DMS53 (cell line): ENCODE data around the gene FCER1A.
"Not testable (repeated sequence)": the region's sequence is repeated elsewhere in the genome, so short reads cannot be mapped to it uniquely, and the experiment has no call there.

Source experiments
- DNase-seq: peaks from one replicate; lab custom pipeline; 2025; lab: John Stamatoyannopoulos, UW

Gene FCER1A

DNA sequence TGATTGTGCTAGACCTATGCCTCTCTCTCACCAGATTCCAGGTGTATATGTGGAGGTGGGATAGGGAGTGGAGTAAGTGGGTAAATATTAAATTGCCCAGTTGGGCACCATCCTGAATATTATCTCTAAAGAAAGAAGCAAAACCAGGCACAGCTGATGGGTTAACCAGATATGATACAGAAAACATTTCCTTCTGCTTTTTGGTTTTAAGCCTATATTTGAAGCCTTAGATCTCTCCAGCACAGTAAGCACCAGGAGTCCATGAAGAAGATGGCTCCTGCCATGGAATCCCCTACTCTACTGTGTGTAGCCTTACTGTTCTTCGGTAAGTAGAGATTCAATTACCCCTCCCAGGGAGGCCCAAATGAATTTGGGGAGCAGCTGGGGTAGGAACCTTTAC is at the start of gene FCER1A:
FCER1A (plus strand) TSS at position 242 of the 400 bp plus-strand sequence; CDS start at position 271, 29 bp downstream.
- DNase-seq: no peak

DNA sequence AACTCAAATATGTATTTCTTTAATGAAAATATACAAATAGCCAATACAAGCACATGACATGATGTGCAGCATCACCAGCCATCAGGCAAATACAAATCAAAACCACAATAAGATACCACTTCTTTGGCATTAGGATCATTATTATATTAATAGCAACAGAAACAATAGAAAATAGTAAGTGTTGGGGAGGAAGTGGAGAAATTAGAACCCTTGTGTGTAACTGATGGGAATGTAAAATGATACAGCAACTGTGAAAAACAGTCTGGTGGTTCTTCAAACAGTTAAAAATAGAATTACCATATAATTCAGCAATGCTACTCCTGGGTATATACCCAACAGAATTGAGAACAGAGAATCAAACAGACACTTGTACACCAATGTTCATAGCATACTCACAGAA is 40.8 kb upstream of the FCER1A start:
- no peak for DNase-seq

DNA sequence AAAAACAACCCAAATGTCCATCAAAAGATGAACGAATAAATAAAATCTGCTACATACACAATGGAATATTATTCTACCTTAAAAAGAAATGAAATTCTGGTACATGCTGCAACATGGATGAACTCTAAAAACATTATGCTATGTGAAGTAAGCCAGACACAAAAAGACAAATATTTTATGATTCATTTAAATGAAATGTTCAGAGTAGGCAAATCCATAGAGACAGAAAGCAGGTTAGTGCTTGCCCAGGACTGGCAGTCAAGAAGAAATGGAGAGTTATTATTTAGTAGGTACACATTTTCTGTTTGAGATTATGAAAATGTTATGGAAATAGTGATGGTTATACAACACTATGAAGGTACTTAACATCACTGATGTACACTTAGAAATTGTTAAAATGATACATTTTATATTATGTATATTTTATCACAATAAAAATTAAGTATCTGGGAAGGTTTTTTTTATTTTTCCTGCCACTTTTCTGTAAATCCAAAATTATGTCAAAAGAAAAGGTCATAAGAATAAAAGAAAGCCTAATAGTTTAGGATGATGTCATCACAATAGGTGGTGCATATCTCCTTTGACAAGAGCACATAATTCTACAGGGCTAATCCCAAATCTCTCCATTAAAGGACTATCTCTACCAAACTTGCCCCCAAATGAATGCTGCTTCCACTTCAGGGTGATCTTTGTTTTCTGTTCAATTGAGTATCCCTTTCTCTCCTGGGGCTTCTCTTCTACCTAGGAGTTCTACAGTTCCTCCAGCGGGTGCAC is 40.2 kb upstream of the FCER1A start:
- no peak for DNase-seq

DNA sequence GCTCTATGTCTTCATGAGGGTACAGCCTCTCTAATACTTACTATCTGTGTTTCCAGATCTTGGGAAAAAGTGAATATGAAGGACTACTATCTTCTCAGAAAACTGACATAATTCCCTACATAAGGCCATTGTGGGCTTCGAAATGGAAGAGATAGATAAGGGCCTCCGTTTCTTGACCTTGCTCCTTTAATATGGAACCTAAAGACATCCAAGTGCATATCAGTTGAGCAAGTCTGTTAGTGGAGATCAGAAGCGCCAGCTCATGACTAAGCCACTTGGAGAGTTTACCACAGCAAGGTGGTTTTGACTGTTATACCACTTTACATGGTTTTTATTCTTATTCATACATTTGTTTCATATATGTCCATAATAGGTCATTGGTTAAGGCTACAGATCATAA is 35.3 kb upstream of the FCER1A start:
- DNase-seq: no peak

DNA sequence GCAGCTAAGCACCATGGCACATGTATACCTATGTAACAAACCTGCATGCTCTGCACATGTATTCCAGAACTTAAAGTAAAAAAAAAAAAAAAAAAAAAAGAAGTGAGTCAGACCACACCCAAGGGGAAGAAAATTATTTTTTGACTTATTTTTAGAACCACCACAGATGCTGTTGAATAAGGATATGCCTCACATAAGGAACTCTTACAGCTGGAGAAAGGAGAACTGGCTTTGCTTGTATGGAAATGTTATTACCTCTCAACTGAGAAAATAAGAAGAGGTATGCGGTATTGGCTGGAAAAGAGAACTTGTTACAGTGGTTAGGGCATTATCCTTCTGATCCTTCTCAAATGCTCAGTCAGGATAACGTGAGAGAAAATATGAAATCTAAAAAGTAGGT is 27.5 kb upstream of the FCER1A start:
- DNase-seq: no peak

DNA sequence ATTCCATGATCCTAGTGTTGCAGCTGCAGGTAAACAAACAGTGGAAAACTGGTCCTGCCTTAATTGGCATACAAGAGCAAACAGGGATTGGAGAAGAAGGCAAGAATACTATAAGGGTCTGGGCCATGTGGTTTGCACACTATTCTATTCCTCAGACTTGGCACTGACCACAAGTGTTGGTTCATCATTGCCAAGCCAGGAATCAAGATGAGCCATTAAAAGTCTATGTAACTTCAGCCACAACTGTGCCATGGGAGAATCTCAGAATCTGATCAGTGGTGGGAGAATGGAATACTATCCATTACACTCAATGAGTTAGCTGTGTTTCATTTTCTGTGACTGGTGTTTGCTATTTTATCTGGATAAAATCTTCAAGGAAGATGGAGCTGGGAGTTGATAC is 26.2 kb upstream of the FCER1A start:
- DNase-seq: no peak

DNA sequence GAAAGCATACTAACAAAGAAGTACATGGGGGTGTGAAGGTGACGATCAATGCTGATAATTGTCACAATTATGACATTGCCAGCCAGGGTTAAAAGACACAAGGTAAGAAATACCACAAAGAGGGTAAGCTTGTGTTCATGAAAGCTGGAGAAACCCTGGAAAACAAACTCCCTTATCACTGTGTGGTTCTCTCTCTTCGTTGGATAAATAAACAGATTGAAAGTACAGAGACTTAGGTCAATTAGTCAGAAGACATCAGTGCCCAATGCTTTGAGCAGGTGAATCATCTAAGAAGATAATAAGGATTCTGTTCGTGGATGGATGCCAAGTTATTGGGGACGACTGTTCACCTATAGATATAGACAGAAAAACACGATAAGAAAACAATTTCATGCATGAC is 22.4 kb upstream of the FCER1A start:
- DNase-seq: peak; percentile 47

DNA sequence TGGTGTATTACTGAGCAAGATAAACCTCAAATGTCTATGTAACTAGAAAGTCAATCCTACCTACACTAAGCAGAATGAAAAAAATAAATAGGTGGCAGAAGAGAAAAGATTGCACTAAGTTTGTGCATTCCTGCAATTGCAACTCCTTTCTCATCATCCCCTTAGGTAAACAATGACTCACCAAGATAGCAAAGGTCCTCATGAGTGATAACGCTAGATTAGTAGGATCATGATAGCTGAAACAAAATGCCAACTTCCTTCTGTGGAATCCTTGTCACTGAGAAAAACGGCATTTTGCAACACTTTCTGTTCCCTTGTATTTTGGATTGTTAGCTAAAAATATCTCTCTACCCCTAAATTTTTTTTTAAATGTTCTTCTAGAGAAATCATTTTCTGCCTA is 20.0 kb upstream of the FCER1A start:
- peak; percentile 61 for DNase-seq

DNA sequence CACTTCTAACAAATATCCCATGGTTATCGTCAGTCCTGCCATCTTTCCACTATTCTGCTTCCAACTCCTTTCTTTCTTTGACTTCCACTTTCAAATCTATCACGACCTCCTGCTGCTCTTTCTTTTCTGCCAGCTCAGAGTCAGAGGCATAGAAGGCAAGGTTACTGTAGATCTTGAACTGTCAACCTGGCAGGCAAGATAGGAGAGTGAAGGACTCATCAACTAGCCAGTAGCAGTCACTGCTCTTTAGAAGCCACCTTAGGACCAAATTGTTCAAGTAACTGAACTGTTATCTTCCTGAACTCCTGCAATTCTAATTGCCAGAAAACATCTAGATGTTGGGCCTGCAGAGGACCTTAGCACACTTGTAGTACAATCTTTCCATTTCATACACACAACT is 13.1 kb upstream of the FCER1A start:
- DNase-seq: no peak

DNA sequence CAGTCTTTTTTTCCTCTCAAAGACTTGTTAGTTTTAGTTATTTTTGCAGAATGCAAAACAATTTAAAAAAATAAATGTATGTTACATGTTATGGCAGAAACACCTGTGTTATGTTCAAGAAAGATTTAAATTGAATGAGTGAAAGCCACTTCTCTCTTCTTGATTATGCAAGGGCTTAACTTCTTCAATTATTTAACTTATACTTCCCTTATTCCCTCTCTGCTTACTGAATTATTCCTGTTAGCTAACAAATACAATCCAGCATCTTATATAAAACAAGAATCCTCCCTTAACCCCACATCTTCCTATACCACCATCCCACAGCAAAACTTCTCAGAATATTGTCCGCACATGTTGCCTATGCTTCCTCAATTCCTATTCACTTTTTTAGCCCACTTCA is 10.7 kb upstream of the FCER1A start:
- no peak for DNase-seq

DNA sequence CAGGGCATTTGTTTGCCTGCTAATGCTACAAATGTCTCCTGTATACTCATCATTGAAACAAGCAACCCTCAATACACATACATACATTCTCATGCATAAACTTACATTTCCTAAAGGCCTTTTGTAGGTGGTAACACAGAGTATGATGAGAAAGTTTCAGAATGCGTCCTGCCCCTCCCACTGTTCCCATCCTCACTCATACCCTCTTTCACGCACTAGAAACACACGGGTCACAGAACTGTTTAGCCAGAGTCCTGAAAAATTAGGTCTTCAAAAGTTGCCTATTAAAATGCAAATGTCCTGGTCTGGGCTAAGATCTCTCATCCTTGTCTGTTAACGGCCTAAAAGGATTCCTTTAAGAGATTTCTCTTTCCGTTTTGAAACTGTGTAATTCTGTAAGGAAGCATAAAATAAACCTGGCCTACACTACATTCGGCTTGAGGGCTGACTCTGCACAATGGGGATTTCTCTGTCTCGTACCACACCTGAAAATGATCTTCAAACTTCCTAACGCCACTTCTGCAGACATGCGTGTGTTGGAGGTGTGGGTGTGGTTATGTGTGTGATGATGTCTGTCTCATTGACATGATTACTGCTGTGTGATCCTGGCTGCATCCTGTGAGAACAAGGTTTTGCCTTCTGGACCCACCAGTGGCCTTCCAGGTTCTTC is 5.3 kb upstream of the FCER1A start:
- no peak for DNase-seq

DNA sequence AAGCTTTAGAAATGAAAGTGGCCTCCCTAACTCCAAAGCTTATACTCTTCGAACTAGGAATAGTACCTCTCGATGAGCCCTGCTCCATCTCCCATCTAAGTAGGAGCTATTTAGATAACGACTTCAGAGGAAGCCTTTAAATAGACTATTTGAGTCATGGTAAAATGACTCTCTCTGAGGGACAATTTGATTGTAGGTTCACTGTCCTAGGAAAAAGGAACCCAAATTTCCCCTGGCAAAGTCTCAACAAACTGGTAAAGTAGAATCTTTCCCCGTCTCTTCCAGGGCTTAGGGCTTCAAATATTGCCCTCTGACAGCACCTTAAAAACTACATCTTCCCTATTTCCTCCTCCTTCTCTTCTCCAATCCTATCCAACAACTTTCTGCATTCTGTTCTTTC is 2.0 kb upstream of the FCER1A start:
- DNase-seq: no peak

DNA sequence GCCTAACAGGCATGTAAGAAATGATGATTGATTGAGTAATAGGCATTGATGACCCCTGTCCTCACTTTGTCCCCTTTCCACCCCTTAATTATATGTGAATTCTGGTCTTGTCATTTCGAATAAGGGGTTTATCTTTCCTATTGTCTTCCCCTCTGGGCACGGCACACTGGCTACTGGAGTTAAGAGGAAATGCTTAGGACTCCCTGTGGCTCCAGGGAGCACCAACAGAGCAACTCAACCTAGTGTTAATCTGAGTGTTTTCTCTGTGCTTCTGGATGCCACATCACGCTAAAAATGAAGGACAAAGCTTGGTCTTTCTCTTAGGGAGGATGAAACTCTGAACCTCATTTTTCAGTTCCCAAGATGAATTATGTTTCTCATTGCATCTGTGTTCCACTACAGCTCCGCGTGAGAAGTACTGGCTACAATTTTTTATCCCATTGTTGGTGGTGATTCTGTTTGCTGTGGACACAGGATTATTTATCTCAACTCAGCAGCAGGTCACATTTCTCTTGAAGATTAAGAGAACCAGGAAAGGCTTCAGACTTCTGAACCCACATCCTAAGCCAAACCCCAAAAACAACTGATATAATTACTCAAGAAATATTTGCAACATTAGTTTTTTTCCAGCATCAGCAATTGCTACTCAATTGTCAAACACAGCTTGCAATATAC is 5.3 kb downstream of the FCER1A start:
- DNase-seq: no peak

DNA sequence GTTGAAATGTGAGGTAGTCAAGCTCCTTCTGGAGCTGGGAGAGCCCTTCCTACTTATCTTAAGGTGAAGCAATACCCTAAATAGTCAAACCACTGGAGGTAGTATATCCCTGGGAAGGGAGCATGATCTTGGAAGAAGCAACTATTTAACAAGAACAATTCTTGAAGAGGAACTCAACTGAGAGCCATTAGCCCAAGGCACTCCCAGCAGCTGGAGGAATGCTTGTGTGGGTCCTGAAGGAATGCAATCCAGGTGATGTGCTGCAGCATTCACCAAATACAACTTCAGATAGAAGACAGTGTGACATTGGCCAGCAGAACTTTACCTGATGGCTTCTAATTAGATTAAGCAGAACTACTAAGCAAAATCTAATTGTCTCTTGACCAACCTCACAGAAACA is 9.5 kb downstream of the FCER1A start:
- DNase-seq: no peak

DNA sequence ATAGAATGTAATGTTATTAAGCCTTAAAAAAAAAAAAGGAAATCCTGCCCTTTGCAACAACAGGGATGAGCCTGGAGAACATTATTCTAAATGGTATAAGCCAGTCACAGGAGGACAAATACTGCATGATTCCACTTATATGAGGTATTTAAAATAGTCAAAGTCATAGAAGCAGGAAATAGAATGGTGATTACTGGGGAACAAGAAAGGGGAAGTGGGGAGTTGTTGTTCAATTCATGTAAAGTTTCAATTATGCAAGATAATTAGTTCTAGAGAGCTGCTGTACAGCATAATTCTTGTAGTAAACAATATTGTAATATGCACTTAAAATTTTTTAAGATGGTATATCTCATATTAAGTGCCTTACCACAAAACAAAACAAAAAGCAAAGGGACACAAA is 13.2 kb downstream of the FCER1A start:
- no peak for DNase-seq

DNA sequence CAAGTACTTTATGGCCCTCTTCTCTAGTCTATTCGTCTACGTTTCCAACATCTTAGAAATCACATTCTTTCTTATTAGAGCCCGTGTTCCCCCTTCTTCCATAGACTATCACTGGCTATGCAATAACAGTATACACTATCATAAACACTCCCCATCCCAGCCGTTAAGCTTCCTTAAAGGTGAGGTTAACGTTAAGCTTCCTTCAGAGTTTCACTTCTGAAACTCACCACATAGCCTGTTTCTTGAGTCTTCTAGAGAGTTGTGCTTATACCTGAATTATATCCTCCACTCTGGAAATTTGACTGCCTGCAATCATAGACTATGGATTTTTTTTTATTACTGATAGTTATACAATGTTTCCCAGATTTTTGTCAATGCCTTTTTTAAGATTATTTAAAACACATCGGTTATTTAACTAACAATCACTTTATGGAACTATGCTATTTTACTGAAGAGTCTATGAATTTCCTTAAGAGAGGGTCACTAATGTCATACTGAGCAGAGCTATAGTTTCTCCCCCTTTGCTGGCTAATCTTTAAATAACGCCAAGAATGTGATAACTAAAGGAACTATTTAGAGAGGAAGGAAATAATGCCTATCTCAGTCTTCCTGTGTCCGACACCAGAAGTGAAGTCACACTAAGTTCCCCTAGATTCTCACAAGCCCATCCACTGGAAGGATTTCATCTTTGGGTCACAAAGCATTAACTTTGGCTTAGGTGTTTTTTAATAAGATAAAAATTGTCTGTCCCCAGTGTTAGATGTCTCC is 16.8 kb downstream of the FCER1A start:
- DNase-seq: no peak

DNA sequence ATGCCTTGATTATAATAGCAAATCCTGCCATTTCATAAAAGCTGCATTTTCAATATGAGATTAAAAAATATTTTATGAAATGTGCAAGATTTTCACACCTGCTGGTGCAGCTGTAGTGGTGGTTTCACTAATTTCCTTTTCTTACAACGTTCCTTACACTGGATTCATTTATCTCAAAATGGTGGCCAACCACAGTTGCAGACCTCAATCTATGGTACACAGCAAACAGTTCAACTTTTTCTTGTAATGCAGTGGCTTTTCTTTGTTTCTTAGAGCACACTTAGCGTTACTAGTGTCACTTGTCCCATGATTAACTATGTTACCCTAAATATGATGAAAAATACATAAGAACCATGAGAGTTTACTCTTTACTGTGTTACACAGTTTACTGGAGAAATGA is 32.7 kb downstream of the FCER1A start:
- no peak for DNase-seq

DNA sequence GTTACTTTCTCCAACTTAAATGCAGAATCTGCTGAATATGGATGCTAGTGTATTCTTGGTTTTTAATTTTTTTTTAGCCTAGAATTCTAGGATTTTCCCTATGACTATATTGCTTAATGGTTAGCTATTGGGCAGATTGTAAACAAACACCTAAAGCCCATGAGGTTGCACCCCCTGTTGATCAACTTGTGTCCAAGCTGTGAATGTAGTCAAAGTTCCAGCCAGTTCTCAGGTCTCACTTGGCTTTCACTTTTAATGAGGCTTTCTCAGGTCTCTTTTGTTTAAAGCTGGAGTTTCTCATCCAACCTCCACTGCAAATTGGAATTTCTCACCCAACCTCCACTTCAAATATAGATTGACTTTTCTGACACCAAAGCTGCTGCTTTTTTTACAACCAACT is 35.9 kb downstream of the FCER1A start:
- no peak for DNase-seq

DNA sequence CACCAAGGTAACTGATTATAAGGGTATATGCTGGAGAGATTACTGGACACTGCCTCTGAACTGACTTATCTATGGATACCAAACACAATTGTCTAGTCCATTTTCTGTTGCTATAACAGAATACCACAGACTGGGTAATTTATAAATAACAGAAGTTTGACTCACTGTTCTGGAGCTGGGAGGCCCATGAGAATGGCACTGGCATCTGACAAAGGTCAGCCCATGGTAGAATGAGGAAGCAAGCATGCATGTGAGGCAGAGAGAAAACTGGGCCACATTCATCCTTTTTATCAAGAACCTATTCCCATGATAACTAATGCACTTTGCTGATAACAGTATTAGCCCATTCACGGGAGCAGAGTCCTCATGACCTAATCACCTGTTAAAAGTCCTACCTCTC is 37.4 kb downstream of the FCER1A start:
- DNase-seq: no peak

DNA sequence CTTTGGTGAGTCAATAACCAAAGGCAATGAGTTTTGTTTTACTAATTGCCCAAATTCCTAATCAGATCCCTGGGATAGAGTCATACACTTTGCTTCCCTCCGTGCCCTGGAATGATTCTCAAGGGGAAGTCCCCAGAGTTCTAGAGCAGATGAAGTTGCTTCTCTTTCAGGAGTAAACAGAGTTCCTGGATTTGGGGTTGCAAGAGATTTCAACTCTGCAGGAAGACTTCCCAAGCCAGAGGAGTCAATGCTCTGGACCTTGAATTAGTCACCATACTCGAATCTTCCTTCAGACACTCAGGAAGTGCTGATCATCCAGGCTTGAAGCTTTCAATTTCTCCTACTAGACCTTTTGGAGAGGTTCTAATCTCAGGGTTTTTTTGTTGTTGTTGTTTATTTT is 39.6 kb downstream of the FCER1A start:
- DNase-seq: no peak

DNA sequence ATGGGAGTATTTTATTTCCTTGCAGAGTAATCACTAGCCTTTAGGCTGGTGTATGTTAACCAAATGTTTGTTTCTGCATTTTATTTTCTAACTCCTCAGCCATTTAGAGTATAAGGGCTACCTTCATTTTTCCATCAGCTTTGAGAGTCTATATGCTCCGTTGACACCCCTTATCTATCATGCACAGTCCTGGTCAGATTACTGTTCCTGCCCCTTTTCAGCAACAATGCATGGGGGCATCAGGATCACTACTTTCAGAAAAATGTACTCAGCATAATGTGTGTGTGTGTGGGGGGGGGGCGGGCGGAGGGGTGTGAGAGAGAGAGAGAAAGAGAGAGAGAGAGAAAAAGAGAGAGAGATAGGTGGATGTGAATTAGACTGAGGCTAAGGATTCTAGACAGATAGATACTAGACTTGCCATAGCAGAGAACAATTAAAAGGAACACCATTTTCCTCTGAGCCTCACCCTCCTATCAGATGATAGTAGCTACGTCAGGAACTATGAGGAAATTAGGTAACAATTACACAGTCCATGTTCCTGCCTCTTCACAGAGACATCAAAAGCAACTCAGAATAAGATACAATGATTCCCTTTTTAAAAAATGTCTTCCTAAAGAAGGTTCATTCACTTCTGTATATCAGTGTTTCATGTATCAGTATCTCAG is 40.8 kb downstream of the FCER1A start:
- DNase-seq: no peak

DNA sequence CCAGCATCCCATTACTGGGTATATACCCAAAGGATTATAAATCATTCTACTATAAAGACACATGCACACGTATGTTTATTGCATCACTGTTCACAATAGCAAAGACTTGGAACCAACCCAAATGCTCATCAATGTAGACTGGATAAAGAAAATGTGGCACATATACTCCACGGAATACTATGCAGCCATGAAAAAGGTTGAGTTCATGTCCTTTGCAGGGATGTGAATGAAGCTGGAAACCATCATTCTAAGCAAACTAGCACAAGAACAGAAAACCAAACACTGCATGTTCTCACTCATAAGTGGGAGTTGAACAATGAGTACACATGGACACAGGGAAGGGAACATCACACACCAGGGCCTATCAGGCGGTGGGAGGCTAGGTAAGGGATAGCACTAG is 47.2 kb downstream of the FCER1A start:
- DNase-seq: not testable (repeated sequence)
